Calu3 (cell line): ENCODE results near the gene IP6K1. TPM values are rescaled to one million over a fixed set of nuclear protein-coding genes. Genes with fewer than 3 reads are reported as not detected.
"Not testable (repeated sequence)": the region's sequence is repeated elsewhere in the genome, so short reads cannot be mapped to it uniquely, and the experiment has no call there.

Source experiments
- BruUV-seq: library from RNA; stranded (reverse); fragments of 400-500 nt; replicated peaks from 2 replicates; lab custom pipeline; 2021; lab: Mats Ljungman, UMichigan
- CTCF ChIA-PET: fragments of 300-600 bp; sonication (Branson Sonifier 250); formaldehyde crosslinking; loops from one replicate; lab custom pipeline; 2022; ENCODE audit warnings: antibody characterized with exemption; lab: Charles Lee
- DNase-seq: peaks from one replicate; pipeline ENCODE4 v3.0.0; 2022
- H3K27ac Mint-ChIP-seq: one replicate; pipeline ENCODE4 v1.8.0; 2022; ENCODE audit warnings: mixed read lengths; ENCODE audit not compliant: unreplicated experiment
- H3K27me3 Mint-ChIP-seq: one replicate; pipeline ENCODE4 v1.8.0; 2022; ENCODE audit warnings: mixed read lengths; ENCODE audit not compliant: unreplicated experiment
- H3K36me3 Mint-ChIP-seq: one replicate; pipeline ENCODE4 v1.8.0; 2022; ENCODE audit warnings: mild to moderate bottlenecking, moderate library complexity, mixed read lengths; ENCODE audit not compliant: insufficient read depth, unreplicated experiment
- H3K4me1 Mint-ChIP-seq: one replicate; pipeline ENCODE4 v1.8.0; 2022; ENCODE audit warnings: mild to moderate bottlenecking, low read depth, mixed read lengths; ENCODE audit not compliant: unreplicated experiment
- H3K4me3 Mint-ChIP-seq: one replicate; pipeline ENCODE4 v1.8.0; 2022; ENCODE audit warnings: mild to moderate bottlenecking, low read depth, moderate library complexity, mixed read lengths; ENCODE audit not compliant: unreplicated experiment
- H3K9me3 Mint-ChIP-seq: one replicate; pipeline ENCODE4 v1.8.0; 2022; ENCODE audit warnings: low read depth, mixed read lengths; ENCODE audit not compliant: unreplicated experiment
- intact Hi-C: fragments of 100-400 bp; cut with micrococcal nuclease; formaldehyde crosslinking; loops from one replicate; pipeline ENCODE4 v1.10.0; 2022; ENCODE audit not compliant: unreplicated experiment
- total RNA-seq: library from RNA; stranded (reverse); gene quantifications from 2 replicates; pipeline ENCODE4 v1.2.3, GENCODE V29; 2022
- TF ChIP-seq, protein P1 (sequence below): fragments of 200-600 bp; IDR thresholded peaks from one replicate; pipeline ENCODE4 v1.8.0; 2022; ENCODE audit warnings: antibody characterized with exemption; ENCODE audit not compliant: unreplicated experiment

Gene IP6K1
- total RNA-seq, 1 experiment from 2014 or later = 30.3 TPM

DNA sequence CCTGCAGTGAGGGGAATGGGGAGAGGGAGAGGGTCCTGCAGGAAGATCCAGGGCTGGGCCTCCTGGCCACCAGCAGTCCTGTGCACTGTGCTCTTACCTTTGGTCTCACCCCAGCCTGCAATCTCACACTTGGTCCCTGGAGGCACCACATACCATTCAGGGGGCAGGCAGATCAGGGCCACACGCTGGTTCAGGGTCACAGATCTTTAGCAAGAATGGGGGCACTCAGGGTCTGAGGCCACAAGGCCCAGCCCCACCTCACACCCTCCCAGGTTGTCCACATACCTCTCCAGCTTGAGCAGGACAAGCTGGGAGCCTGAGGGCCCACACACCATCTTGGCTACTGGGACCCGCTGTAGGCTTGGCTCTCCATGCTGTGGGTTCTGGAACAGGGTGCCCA lies 101.9 kb downstream of the IP6K1 start:
- H3K4me1 Mint-ChIP-seq, H3K27me3 Mint-ChIP-seq, H3K4me3 Mint-ChIP-seq, CTCF ChIA-PET, intact Hi-C loops, BruUV-seq, H3K27ac Mint-ChIP-seq, DNase-seq, H3K9me3 Mint-ChIP-seq: not testable (repeated sequence)
- peaks cover 31% of the 10 kb centered on the region for H3K36me3 Mint-ChIP-seq

DNA sequence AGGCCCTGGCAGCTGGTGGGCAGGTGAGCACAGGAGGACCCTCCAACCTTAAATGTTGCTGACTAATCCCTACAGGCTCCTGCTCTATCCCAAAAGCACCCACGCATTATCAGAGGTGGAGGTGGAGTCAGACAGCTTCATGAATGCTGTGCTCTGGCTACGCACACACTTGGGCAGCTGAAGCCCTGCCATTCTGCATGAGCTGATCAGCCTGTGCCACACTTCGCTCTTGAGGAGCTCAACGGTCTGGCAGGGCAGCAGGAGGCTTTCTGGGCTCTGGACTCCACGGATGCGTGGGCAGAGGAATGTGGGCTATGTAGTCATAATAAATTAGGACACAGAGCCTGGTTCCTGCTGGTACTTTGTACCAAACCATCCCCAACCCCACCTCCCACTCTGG lies 103.2 kb downstream of the IP6K1 start:
- Mint-ChIP-seq H3K27ac (no peak overlapping the region), H3K36me3 (peaks cover 19% of the 10 kb centered on the region), H3K27me3 (no peaks in the 10 kb centered on the region), H3K4me3 (no peak overlapping the region), H3K9me3 (no peaks in the 10 kb centered on the region), H3K4me1 (no peaks in the 10 kb centered on the region)
- CTCF ChIA-PET = interaction anchor here (0.6 kb wide), 1 partner anchor 143 kb away, joined by 4 read pairs; no protein-coding TSS in a partner anchor
- intact Hi-C loops = no loop called here
- TF ChIP-seq, protein P1, sequence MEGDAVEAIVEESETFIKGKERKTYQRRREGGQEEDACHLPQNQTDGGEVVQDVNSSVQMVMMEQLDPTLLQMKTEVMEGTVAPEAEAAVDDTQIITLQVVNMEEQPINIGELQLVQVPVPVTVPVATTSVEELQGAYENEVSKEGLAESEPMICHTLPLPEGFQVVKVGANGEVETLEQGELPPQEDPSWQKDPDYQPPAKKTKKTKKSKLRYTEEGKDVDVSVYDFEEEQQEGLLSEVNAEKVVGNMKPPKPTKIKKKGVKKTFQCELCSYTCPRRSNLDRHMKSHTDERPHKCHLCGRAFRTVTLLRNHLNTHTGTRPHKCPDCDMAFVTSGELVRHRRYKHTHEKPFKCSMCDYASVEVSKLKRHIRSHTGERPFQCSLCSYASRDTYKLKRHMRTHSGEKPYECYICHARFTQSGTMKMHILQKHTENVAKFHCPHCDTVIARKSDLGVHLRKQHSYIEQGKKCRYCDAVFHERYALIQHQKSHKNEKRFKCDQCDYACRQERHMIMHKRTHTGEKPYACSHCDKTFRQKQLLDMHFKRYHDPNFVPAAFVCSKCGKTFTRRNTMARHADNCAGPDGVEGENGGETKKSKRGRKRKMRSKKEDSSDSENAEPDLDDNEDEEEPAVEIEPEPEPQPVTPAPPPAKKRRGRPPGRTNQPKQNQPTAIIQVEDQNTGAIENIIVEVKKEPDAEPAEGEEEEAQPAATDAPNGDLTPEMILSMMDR = no peak
- DNase-seq = no peak
- no TSS peak for BruUV-seq

DNA sequence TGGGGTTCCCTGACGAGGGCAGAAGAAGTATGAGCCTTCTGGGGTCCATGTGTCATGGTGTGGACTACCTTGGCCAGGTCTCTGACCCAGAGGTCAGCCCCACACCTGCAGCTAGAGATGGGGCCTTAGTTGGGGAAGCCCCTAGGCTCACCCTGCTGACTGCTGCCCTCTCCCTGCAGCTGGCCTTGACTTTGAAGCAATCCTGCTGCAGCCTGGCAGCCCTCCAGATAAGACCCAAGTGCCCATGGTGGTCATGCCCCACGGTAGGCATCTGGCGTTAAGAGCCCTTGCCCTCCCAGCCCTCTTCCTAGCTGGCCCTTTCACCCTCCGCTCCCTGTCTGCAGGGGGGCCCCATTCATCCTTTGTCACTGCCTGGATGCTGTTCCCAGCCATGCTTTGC lies 104.8 kb downstream of the IP6K1 start:
- H3K4me3 Mint-ChIP-seq = no peak overlapping the region
- H3K27me3 Mint-ChIP-seq = no peaks in the 10 kb centered on the region
- TF ChIP-seq, protein P1 = no peak
- peaks cover 12% of the 10 kb centered on the region for H3K36me3 Mint-ChIP-seq
- intact Hi-C loops = no loop called here
- H3K4me1 Mint-ChIP-seq = no peaks in the 10 kb centered on the region
- DNase-seq = no peak
- CTCF ChIA-PET = no interaction called here
- no TSS peak for BruUV-seq
- no peaks in the 10 kb centered on the region for H3K9me3 Mint-ChIP-seq
- H3K27ac Mint-ChIP-seq = no peak overlapping the region

DNA sequence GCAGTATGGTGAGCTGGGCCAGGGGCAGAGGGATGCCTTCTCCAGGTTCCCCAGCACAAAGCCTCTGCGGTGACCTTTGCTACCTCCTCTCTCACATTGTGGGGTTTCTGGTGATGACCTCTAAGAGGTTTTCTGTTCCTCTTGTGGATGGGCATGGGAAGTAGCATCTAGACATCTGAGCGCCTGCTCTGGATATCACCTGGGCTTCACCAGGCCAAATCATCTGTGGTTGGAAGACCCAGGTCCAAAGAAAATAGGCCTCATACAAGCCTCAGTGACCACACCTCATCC lies 105.2 kb downstream of the IP6K1 start:
- DNase-seq = no peak
- TF ChIP-seq, protein P1 = no peak
- CTCF ChIA-PET = no interaction called here
- Mint-ChIP-seq H3K27ac (no peak overlapping the region), H3K27me3 (no peaks in the 10 kb centered on the region), H3K36me3 (peaks cover 8% of the 10 kb centered on the region), H3K4me1 (no peaks in the 10 kb centered on the region), H3K9me3 (no peaks in the 10 kb centered on the region), H3K4me3 (no peak overlapping the region)
- no TSS peak for BruUV-seq
- intact Hi-C loops = no loop called here

DNA sequence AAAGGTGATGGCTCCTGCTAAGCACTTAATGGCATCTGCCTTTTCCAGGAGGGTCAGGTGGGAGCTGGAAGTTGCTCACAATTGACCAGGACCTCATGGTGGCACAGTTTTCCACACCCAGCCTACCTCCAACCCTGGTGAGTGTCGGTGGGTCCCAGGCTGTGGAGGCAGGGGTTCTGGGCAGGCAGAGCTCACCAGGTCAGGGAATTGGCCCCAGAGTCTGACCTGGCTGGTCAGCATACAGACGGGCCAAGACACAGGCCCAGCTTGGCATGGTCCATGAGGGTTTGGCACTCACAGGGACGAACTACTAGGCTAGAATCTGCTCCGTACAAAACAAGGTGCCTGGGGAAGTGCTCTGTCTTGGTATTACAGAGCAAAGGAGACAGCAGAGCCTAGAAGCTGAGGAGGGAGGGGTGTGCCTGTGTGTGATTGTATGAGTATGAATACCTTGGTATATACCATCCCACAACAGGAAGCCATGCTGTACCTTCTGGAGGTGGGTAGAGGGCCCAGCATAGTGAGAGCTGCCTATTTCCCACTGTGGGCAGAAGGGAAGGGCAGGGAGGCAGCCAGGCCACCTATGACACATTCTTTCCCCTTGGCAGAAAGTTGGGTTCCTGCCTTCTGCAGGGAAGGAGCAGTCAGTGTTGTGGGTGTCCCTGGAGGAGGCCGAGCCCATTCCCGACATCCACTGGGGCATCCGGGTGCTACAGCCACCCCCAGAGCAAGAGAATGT lies 105.7 kb downstream of the IP6K1 start:
- H3K9me3 Mint-ChIP-seq = no peaks in the 10 kb centered on the region
- H3K27me3 Mint-ChIP-seq = no peaks in the 10 kb centered on the region
- H3K4me3 Mint-ChIP-seq = no peak overlapping the region
- H3K4me1 Mint-ChIP-seq = peaks cover 3% of the 10 kb centered on the region
- CTCF ChIA-PET = no interaction called here
- DNase-seq = no peak
- H3K27ac Mint-ChIP-seq = no peak overlapping the region
- TF ChIP-seq, protein P1 = no peak
- H3K36me3 Mint-ChIP-seq = peaks cover 10% of the 10 kb centered on the region
- BruUV-seq = no TSS peak
- intact Hi-C loops = no loop called here
